NOMO-1 (cell line): ENCODE results near the gene SLC4A11.

Experiments
- DNase-seq, 2 experiments: peaks; one replicate each; lab custom pipeline; 2025; ENCODE audit not compliant: unreplicated experiment in 2 of 2; lab: John Stamatoyannopoulos, UW

SLC4A11 gene

GRCh38 chr20:3247638-3248037 lies 8.6 kb upstream of the SLC4A11 start:
- DNase-seq, result no peak

GRCh38 chr20:3246682-3247081 lies 7.7 kb upstream of the SLC4A11 start:
- no peak for DNase-seq

DNA sequence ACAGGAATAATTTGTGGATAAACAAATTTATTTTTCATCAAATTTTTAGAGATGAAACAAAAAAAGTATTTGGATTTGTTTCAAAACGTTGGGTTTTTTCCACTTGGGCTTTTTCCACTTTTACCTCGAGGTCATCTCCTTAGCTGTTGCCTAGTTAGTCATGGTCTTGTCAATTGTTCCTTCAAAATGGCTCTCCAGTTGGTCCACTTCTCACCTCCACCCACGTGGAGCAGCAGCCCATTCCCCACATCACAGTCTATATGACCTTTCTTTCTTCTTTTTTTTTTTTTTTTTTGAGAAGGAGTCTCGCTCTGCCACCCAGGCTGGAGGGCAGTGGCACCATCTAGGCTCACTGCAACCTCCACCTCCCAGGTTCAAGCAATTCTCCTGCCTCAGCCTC lies 6.7 kb upstream of the SLC4A11 start:
- no peak for DNase-seq

- DNase-seq, result no peak
Observed at GRCh38 chr20:3245156-3245555, 6.2 kb upstream of the SLC4A11 start.

- no peak for DNase-seq
Observed at GRCh38 chr20:3244613-3245012, 5.6 kb upstream of the SLC4A11 start.

DNA sequence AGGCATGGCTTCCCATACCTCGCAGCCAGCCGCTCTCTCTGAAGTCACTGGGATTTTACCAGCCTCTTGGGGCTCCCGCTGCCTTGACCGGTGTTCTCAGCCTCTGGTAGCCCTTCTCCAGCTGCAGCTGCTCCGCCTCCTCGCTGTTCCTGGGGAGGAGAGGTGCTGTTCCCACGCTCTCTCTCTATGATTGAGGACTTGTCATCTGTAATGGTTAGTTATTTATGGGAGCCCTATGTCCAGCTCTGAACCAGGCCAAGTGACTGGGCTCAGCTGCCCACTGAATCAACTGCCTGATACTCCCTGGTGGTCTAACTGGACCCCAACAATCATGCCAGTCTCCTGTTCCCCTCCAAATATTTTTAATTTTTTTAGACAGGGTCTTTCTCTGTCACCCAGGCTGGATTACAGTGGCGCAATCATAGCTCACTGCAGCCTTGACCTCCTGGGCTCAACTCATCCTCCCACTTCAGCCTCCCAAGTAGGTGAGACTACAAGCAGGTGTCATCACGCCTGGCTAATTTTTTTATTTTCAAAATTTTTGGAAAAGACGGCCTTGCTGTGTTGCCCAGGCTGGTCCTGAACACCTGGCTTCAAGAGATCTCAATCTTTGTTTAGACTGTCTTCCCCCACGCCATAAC lies 4.8 kb upstream of the SLC4A11 start:
- DNase-seq, result no peak

GRCh38 chr20:3242172-3242692 lies 3.2 kb upstream of the SLC4A11 start:
- DNase-seq, result no peak

- DNase-seq, result no peak
Observed at GRCh38 chr20:3240776-3241363, 1.9 kb upstream of the SLC4A11 start.

- DNase-seq, result no peak
Observed at GRCh38 chr20:3239867-3240775, 1.1 kb upstream of the SLC4A11 start.

DNA sequence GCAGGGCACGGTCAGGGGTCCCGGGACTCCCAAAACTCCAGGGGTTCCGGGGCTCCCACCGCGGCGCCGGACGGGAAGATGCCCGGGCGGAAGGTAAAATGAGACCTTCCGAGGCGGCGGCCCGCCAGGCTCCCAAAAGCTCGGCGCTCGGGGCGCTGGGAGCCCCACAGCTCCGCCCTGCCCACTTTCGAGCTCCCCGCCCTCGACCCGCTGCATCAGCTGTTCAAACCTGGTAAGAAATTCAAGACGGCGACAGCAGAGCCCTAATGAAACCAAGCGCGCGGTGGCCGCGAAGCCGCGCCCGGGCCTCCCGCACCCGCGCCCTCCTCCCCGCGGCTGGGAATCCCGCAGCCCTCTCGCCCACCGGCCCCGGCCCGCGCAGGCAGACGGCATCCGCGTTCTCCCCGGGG lies 369 bp downstream of the SLC4A11 start:
- DNase-seq, result peak; percentile 26 to 30

DNA sequence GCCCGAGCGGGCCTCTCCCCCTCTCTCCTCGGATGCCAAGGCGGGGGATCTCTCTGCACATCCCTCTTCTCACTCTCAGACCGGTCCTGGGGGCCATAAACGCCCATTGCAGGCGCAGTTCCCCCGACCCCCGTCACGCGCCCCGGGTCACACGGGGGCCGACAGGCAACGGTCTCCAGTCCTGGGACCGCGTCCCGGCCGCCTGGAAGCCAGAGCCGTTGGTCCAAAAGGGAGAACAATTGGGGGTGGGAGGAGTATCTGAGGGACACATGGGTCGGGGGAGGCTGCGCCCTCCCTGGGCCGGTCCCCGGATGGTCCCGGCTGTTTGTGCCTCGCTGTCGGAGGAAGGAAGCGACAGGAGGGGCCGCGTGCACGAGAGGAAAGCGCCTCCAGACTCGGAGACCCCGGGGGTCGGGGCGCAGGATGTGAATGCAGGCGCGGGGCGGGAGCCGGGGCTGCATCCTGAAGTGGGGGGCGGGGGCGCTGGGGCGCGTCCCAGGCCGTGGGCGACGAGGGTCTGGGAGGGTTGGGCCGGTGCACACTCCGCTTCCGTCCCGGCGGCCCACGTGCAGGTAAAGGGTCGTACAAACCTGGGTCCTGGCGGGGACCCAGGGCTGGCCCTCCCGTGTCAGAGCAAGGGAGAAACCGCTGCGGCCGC lies 903 bp downstream of the SLC4A11 start:
- DNase-seq, result no peak

DNA sequence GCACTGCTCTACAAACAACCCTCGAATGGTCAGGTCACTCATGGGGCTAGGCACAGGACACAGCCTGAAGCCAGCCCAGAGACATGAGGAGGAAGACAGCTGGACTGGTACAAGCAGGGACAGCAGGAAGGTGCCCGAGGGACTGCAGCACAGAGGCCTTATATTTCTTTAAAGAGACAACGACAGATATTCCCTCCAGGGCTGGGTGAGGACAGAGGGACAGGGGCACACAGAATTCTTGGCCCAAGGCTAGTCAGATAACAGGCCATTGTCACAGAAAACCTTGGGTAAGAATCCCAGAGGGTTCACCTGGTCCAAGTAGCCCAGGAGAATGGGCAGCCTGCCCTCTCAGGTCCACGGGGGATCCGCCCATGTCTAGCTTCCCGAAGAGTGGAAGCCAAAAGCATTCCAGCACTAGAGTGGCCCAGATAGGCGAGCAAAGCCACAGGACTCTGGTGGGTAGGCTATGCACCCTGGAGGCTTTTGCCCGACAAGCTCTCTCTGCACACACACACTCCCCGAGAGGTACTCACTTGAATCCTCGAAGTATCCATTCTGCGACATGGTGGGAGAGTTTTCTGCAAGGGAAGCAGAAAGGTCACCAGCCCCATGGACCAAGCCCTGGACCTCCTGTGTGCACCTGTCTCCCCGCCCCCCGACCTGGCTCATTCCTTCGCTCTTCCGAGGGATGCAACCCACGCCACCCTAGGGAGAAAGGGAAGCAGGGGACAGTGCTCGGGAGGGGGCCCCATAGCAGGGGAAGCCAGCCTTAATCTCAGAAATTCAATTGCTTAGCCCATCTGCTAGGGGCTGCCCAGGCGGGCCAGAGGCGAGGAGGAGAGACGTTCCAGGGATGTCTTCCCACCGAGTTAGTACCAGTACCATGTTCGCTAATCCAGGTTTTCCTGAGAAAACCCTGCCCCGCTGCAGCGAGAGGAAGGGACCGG lies 1.7 kb downstream of the SLC4A11 start:
- DNase-seq, result no peak

DNA sequence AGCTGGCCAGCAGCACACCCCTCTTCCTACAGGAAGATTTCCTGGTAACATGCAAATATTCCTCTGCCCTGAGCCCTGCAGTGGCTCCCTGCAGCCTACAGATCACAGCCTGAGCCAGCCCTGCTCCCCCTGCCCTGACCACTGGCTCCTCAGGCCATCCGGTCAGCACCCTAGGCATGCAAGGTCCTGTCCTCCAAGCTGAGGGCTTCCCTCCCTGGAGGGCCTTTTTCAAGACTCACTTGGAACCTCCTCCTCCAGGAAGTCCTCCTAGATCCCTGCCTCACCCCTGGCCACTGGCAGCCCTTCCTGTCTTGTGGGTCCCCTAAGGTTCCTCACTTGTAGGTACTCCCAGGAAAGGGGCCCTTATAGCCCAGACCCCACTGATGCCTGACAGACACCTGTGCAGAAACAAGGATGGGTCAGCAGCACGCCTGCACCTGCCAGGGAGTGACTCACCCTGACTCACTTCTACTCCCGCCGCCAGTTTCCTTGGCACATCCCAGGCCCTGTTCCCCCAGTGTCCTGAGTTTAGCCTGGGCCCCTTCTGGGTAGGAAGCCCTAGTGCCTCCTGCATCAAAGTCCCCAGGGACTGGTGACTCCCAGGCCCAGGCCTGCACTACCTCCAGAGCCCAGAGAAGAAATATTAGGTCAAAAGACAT lies 3.2 kb downstream of the SLC4A11 start:
- DNase-seq, result no peak

- no peak for DNase-seq
Observed at GRCh38 chr20:3233991-3234498, 4.9 kb downstream of the SLC4A11 start.

GRCh38 chr20:3233131-3233990 lies 5.6 kb downstream of the SLC4A11 start:
- no peak for DNase-seq

DNA sequence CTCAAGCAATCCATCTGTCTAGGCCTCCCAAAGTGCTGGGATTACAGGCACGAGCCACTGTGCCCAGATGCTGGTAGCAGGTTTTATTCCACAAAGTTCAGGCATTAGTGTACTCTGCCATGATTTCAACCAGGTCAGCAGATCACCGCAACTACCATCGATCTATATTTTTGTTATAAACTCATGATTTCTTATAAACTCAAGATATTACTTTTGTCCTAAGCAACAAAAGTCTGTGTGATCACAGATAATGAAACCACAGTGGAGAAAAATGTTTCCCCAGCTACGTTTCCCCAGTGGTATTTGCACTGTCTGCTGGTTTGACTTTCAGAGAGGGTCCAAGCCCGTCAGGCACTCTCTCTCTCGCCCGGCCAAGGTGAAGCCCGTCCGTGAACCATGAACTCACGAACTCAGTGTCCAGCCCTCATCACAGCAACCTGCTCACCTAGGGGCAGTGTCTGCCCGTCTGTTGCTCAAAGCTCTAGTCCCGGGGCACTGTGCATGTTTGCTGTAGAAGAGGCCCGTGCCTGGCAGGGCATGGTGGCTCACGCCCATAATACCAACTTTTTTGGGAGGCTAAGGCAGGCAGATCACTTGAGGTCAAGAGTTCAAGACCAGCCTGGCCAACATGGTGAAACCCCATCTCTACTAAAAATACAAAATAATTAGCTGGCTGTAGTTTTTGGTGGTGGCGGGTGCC lies 7.0 kb downstream of the SLC4A11 start:
- DNase-seq, result no peak

DNA sequence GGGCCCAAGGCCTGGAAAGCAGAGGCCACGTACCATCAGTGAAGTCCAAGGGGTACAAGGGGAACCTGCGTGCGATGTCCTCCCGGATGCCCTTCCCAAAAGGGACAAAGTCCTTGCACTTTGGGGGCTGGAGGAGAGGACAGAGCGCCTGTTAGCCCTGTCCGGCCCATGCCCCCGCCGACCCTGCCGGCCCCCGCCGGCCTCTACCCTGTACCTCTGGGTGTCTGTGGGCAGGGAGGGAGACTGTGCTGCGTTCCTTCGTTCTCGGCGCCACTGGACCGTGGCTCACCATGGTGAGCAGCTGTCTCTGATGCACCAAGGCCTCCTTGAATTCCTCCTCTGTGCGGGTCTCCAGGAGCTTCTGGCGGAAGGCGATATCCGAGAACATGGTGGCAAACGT lies 7.9 kb downstream of the SLC4A11 start:
- DNase-seq, result no peak

GRCh38 chr20:3229798-3230197 lies 9.2 kb downstream of the SLC4A11 start:
- no peak for DNase-seq
